Astrocyte (in vitro differentiated cells and primary cell): Measurements from ENCODE around the gene LSG1. TPM values are rescaled to one million over a fixed set of nuclear protein-coding genes. Genes with fewer than 3 reads are reported as not detected.
A peak's percentile ranks its signal among the peaks of the same experiment; 100 is the strongest.

Experiments
- DNase-seq: peaks from one replicate; pipeline ENCODE4 v3.0.0-alpha.2; 2010; ENCODE audit warnings: low read depth
- FAIRE-seq: peaks from 2 replicates; lab custom pipeline; 2011; peaks lifted over from hg19 to GRCh38; lab: Jason Lieb, UNC
- H2AFZ ChIP-seq: 2 replicates; pipeline ENCODE4 v1.6.0; 2012; ENCODE audit warnings: low read depth, low read length, inconsistent platforms
- H3K27ac ChIP-seq: 2 replicates; pipeline ENCODE4 v1.5.1; 2011; ENCODE audit warnings: low read depth, low read length, inconsistent platforms
- H3K27me3 ChIP-seq: 2 replicates; pipeline ENCODE4 v1.6.0; 2011; ENCODE audit warnings: low read length, inconsistent platforms; ENCODE audit not compliant: insufficient read depth
- H3K36me3 ChIP-seq: 2 replicates; pipeline ENCODE4 v1.5.1; 2011; ENCODE audit warnings: low read length, inconsistent platforms; ENCODE audit not compliant: insufficient read depth
- H3K4me1 ChIP-seq: 2 replicates; pipeline ENCODE4 v1.5.1; 2011; ENCODE audit warnings: low read length, inconsistent platforms; ENCODE audit not compliant: insufficient read depth
- H3K4me2 ChIP-seq: 2 replicates; pipeline ENCODE4 v1.6.0; 2012; ENCODE audit warnings: low read length, inconsistent platforms
- H3K4me3 ChIP-seq: 2 replicates; pipeline ENCODE4 v1.5.1; 2011; ENCODE audit warnings: low read depth, mild to moderate bottlenecking, low read length, inconsistent platforms; ENCODE audit not compliant: insufficient read depth
- H3K79me2 ChIP-seq: 2 replicates; pipeline ENCODE4 v1.6.0; 2012; ENCODE audit warnings: mild to moderate bottlenecking, low read length, inconsistent platforms; ENCODE audit not compliant: insufficient read depth
- H3K9ac ChIP-seq: 2 replicates; pipeline ENCODE4 v1.6.0; 2012; ENCODE audit warnings: mild to moderate bottlenecking, low read length, inconsistent platforms
- H3K9me3 ChIP-seq: 2 replicates; pipeline ENCODE4 v1.5.1; 2012; ENCODE audit warnings: low read depth, mild to moderate bottlenecking, low read length, inconsistent platforms; ENCODE audit not compliant: insufficient read depth
- H4K20me1 ChIP-seq: 2 replicates; pipeline ENCODE4 v1.6.0; 2012; ENCODE audit warnings: low read length, inconsistent platforms; ENCODE audit not compliant: insufficient read depth
- H3K27ac Mint-ChIP-seq: one replicate; pipeline ENCODE4 v1.8.0; 2021; ENCODE audit warnings: mild to moderate bottlenecking, mixed read lengths; ENCODE audit not compliant: unreplicated experiment
- H3K27me3 Mint-ChIP-seq: one replicate; pipeline ENCODE4 v1.8.0; 2021; ENCODE audit warnings: low read depth, mixed read lengths; ENCODE audit not compliant: unreplicated experiment
- H3K36me3 Mint-ChIP-seq: one replicate; pipeline ENCODE4 v1.8.0; 2021; ENCODE audit warnings: low read depth, mixed read lengths; ENCODE audit not compliant: unreplicated experiment
- H3K4me1 Mint-ChIP-seq: one replicate; pipeline ENCODE4 v1.8.0; 2021; ENCODE audit warnings: low read depth, mixed read lengths; ENCODE audit not compliant: unreplicated experiment
- H3K4me3 Mint-ChIP-seq: one replicate; pipeline ENCODE4 v1.8.0; 2021; ENCODE audit warnings: mild to moderate bottlenecking, moderate library complexity, mixed read lengths; ENCODE audit not compliant: unreplicated experiment
- H3K9me3 Mint-ChIP-seq: one replicate; pipeline ENCODE4 v1.8.0; 2021; ENCODE audit warnings: mild to moderate bottlenecking, mixed read lengths; ENCODE audit not compliant: unreplicated experiment
- CTCF ChIP-seq: IDR thresholded peaks from 2 replicates; pipeline ENCODE4 v1.5.1; 2011; ENCODE audit warnings: low read depth, mild to moderate bottlenecking, inconsistent platforms, low read length, moderate library complexity; ENCODE audit not compliant: insufficient read depth
- EZH2 ChIP-seq: IDR thresholded peaks from 2 replicates; pipeline ENCODE4 v1.6.1; 2012; ENCODE audit warnings: mild to moderate bottlenecking, low read length, inconsistent platforms; ENCODE audit not compliant: insufficient read depth
- total RNA-seq: library from RNA; stranded (reverse); gene quantifications from 2 replicates; pipeline ENCODE4 v1.2.1, GENCODE V29; 2021

LSG1 gene
- total RNA-seq, 1 donor from 2014 or later = 38.4 TPM

- no peaks in the 10 kb centered on the region for H3K36me3 Mint-ChIP-seq
- H3K9me3 Mint-ChIP-seq = no peaks in the 10 kb centered on the region
- peaks cover 23% of the 10 kb centered on the region for H3K4me1 Mint-ChIP-seq
- Histone ChIP-seq H2AFZ (no peak overlapping the region), H3K27ac (no peak overlapping the region), H3K27me3 (no peaks in the 10 kb centered on the region), H3K4me3 (peak overlapping the region; percentile 82), H3K4me1 (peaks cover 42% of the 10 kb centered on the region), H3K9ac (peak overlapping the region; percentile 83), H3K79me2 (peaks cover 34% of the 10 kb centered on the region), H4K20me1 (peaks cover 41% of the 10 kb centered on the region), H3K4me2 (peak overlapping the region; percentile 97), H3K9me3 (no peaks in the 10 kb centered on the region), H3K36me3 (no peaks in the 10 kb centered on the region)
- peak overlapping the region; percentile 58 for H3K4me3 Mint-ChIP-seq
- no peak overlapping the region for H3K27ac Mint-ChIP-seq
- TF ChIP-seq EZH2 (no peak), CTCF (no peak)
- no peak for DNase-seq
- peaks cover 12% of the 10 kb centered on the region for H3K27me3 Mint-ChIP-seq
- FAIRE-seq = no peak
These were observed 17.5 kb upstream of the LSG1 start for GRCh38 chr3:194689493-194689944.

- Histone ChIP-seq H3K4me3 (peak overlapping the region; percentile 82), H3K4me1 (peaks cover 42% of the 10 kb centered on the region), H3K9me3 (no peaks in the 10 kb centered on the region), H3K9ac (peak overlapping the region; percentile 83), H4K20me1 (peaks cover 41% of the 10 kb centered on the region), H3K4me2 (peak overlapping the region; percentile 97), H3K27ac (no peak overlapping the region), H2AFZ (no peak overlapping the region), H3K79me2 (peaks cover 34% of the 10 kb centered on the region), H3K36me3 (no peaks in the 10 kb centered on the region), H3K27me3 (no peaks in the 10 kb centered on the region)
- Mint-ChIP-seq H3K36me3 (no peaks in the 10 kb centered on the region), H3K4me3 (peak overlapping the region; percentile 58), H3K27ac (no peak overlapping the region), H3K4me1 (peaks cover 23% of the 10 kb centered on the region), H3K9me3 (no peaks in the 10 kb centered on the region), H3K27me3 (peaks cover 14% of the 10 kb centered on the region)
- DNase-seq = no peak
- TF ChIP-seq EZH2 (no peak), CTCF (no peak)
- FAIRE-seq = no peak
These were observed 17.0 kb upstream of the LSG1 start for GRCh38 chr3:194688946-194689345.

- Mint-ChIP-seq H3K4me1 (peaks cover 27% of the 10 kb centered on the region), H3K27me3 (peaks cover 12% of the 10 kb centered on the region), H3K9me3 (no peaks in the 10 kb centered on the region), H3K4me3 (peak overlapping the region; percentile 58), H3K36me3 (no peaks in the 10 kb centered on the region), H3K27ac (no peak overlapping the region)
- Histone ChIP-seq H3K27me3 (no peaks in the 10 kb centered on the region), H3K36me3 (no peaks in the 10 kb centered on the region), H4K20me1 (peaks cover 41% of the 10 kb centered on the region), H3K9ac (peak overlapping the region; percentile 83), H3K4me2 (peak overlapping the region; percentile 97), H3K9me3 (no peaks in the 10 kb centered on the region), H3K27ac (no peak overlapping the region), H3K79me2 (peaks cover 34% of the 10 kb centered on the region), H3K4me1 (peaks cover 44% of the 10 kb centered on the region), H2AFZ (peak overlapping the region; percentile 70), H3K4me3 (peak overlapping the region; percentile 82)
- DNase-seq = no peak
- TF ChIP-seq EZH2 = no peak
- TF ChIP-seq CTCF = no peak
- no peak for FAIRE-seq
These were observed 16.3 kb upstream of the LSG1 start for GRCh38 chr3:194688200-194688740.
